NT2/D1 (cell line): ENCODE data around the gene TACR2.

Experiments
- DNase-seq: peaks from one replicate; pipeline ENCODE4 v3.0.0-alpha.2; 2011; ENCODE audit warnings: low read depth, low spot score
- H3K27me3 ChIP-seq: 2 replicates; pipeline ENCODE4 v1.6.0; 2011; ENCODE audit warnings: mild to moderate bottlenecking; ENCODE audit not compliant: insufficient read length, insufficient read depth
- H3K36me3 ChIP-seq: 2 replicates; pipeline ENCODE4 v1.6.1; 2011; ENCODE audit warnings: mild to moderate bottlenecking, low read length, mixed read lengths; ENCODE audit not compliant: insufficient read depth, insufficient read length
- H3K4me1 ChIP-seq: 2 replicates; pipeline ENCODE4 v1.5.1; 2011; ENCODE audit not compliant: insufficient read depth, insufficient read length
- H3K4me3 ChIP-seq: 2 replicates; pipeline ENCODE4 v1.5.1; 2011; ENCODE audit warnings: low read depth; ENCODE audit not compliant: insufficient read length
- H3K9ac ChIP-seq: 2 replicates; pipeline ENCODE4 v1.6.0; 2011; ENCODE audit warnings: low read depth; ENCODE audit not compliant: insufficient read length
- H3K9me3 ChIP-seq: 2 replicates; pipeline ENCODE4 v1.5.1; 2011; ENCODE audit warnings: mild to moderate bottlenecking, low read length; ENCODE audit not compliant: insufficient read depth
- SUZ12 ChIP-seq: IDR thresholded peaks from 2 replicates; pipeline ENCODE4 v1.6.1; 2011; ENCODE audit not compliant: insufficient read length, insufficient read depth; ENCODE audit errors: extremely low read depth
- YY1 ChIP-seq: IDR thresholded peaks from 2 replicates; pipeline ENCODE4 v1.6.1; 2011; ENCODE audit not compliant: insufficient read length, insufficient read depth
- ZNF274 ChIP-seq: IDR thresholded peaks from 2 replicates; pipeline ENCODE4 v1.6.1; 2011; ENCODE audit warnings: mild to moderate bottlenecking, low read depth, low read length

Gene TACR2

GRCh38 chr10:69385454-69386350, 31.0 kb downstream of the TACR2 start:
- H3K9ac ChIP-seq: no peak overlapping the region
- peaks cover 85% of the 10 kb centered on the region for H3K36me3 ChIP-seq
- no peak for TF ChIP-seq SUZ12
- no peak for TF ChIP-seq ZNF274
- H3K27me3 ChIP-seq: no peaks in the 10 kb centered on the region
- DNase-seq: no peak
- H3K9me3 ChIP-seq: no peaks in the 10 kb centered on the region
- H3K4me3 ChIP-seq: no peak overlapping the region
- H3K4me1 ChIP-seq: peaks cover 7% of the 10 kb centered on the region

GRCh38 chr10:69384320-69384719, 32.4 kb downstream of the TACR2 start:
- Histone ChIP-seq H3K27me3 (no peaks in the 10 kb centered on the region), H3K4me3 (no peak overlapping the region), H3K36me3 (peaks cover 86% of the 10 kb centered on the region), H3K4me1 (peaks cover 2% of the 10 kb centered on the region), H3K9me3 (no peaks in the 10 kb centered on the region), H3K9ac (no peak overlapping the region)
- DNase-seq: no peak
- no peak for TF ChIP-seq ZNF274

GRCh38 chr10:69383558-69383957, 33.2 kb downstream of the TACR2 start:
- no peak for DNase-seq
- Histone ChIP-seq H3K9me3 (no peaks in the 10 kb centered on the region), H3K4me1 (no peaks in the 10 kb centered on the region), H3K36me3 (peaks cover 80% of the 10 kb centered on the region), H3K9ac (no peak overlapping the region), H3K27me3 (no peaks in the 10 kb centered on the region), H3K4me3 (no peak overlapping the region)
- TF ChIP-seq SUZ12 (no peak), YY1 (no peak), ZNF274 (no peak)

GRCh38 chr10:69382382-69383117, 34.2 kb downstream of the TACR2 start:
- Histone ChIP-seq H3K9ac (no peak overlapping the region), H3K4me3 (no peak overlapping the region), H3K27me3 (no peaks in the 10 kb centered on the region), H3K4me1 (no peaks in the 10 kb centered on the region), H3K36me3 (peaks cover 80% of the 10 kb centered on the region), H3K9me3 (no peaks in the 10 kb centered on the region)
- DNase-seq: no peak
- TF ChIP-seq ZNF274: no peak
- no peak for TF ChIP-seq SUZ12
- TF ChIP-seq YY1: no peak

GRCh38 chr10:69379800-69380199, 36.9 kb downstream of the TACR2 start:
- TF ChIP-seq YY1: no peak
- TF ChIP-seq SUZ12: no peak
- no peak for TF ChIP-seq ZNF274
- Histone ChIP-seq H3K9ac (no peak overlapping the region), H3K4me3 (no peak overlapping the region), H3K9me3 (no peaks in the 10 kb centered on the region), H3K4me1 (peaks cover 4% of the 10 kb centered on the region), H3K36me3 (peaks cover 82% of the 10 kb centered on the region), H3K27me3 (no peaks in the 10 kb centered on the region)
- DNase-seq: no peak

- DNase-seq: no peak
- TF ChIP-seq SUZ12 (no peak), ZNF274 (no peak), YY1 (no peak)
- H3K4me1 ChIP-seq: peaks cover 4% of the 10 kb centered on the region
- no peak overlapping the region for H3K4me3 ChIP-seq
- H3K36me3 ChIP-seq: peaks cover 81% of the 10 kb centered on the region
- no peaks in the 10 kb centered on the region for H3K9me3 ChIP-seq
- no peak overlapping the region for H3K9ac ChIP-seq
- H3K27me3 ChIP-seq: no peaks in the 10 kb centered on the region
These were observed 38.8 kb downstream of the TACR2 start for GRCh38 chr10:69377933-69378332.

GRCh38 chr10:69377191-69377590, 39.5 kb downstream of the TACR2 start:
- Histone ChIP-seq H3K36me3 (peaks cover 78% of the 10 kb centered on the region), H3K9ac (no peak overlapping the region), H3K27me3 (no peaks in the 10 kb centered on the region), H3K9me3 (no peaks in the 10 kb centered on the region), H3K4me3 (no peak overlapping the region), H3K4me1 (peaks cover 4% of the 10 kb centered on the region)
- no peak for DNase-seq
- TF ChIP-seq SUZ12 (no peak), YY1 (no peak), ZNF274 (no peak)
